OCI-LY3 (cell line): Measurements from ENCODE around the gene TOM1L2.

Experiments used
- H2AFZ ChIP-seq: fragments of 200-600, 300-600 bp; shearing (Covaris generic); 2 replicates; pipeline ENCODE4 v1.6.0; 2014; ENCODE audit warnings: antibody characterized with exemption, low read depth, low read length
- H3K27ac ChIP-seq: fragments of 200-600, 300-600 bp; sonication (generic); 2 replicates; pipeline ENCODE4 v1.5.1; 2014; ENCODE audit warnings: mild to moderate bottlenecking, low read length, moderate library complexity, mixed read lengths
- H3K27me3 ChIP-seq: fragments of 200-600, 300-600 bp; sonication (generic); 2 replicates; pipeline ENCODE4 v1.6.1; 2014; ENCODE audit warnings: low read depth, low read length, mixed read lengths
- H3K36me3 ChIP-seq: fragments of 200-600, 300-600 bp; sonication (generic); replicated peaks from 2 replicates; pipeline ENCODE3; 2014; ENCODE audit warnings: low read depth, low read length, mixed read lengths
- H3K4me1 ChIP-seq: fragments of 300-600, 200-600 bp; sonication (generic); 2 replicates; pipeline ENCODE4 v1.6.1; 2014; ENCODE audit warnings: low read length, mixed read lengths
- H3K4me2 ChIP-seq: fragments of 200-600, 300-600 bp; sonication (generic); 2 replicates; pipeline ENCODE4 v1.6.1; 2014; ENCODE audit warnings: low read length, mixed read lengths
- H3K4me3 ChIP-seq: fragments of 300-600, 200-600 bp; sonication (generic); 2 replicates; pipeline ENCODE4 v1.5.1; 2014; ENCODE audit warnings: antibody characterized with exemption, mild to moderate bottlenecking, low read length, moderate library complexity
- H3K79me2 ChIP-seq: fragments of 300-600, 200-600 bp; shearing (Covaris generic); 2 replicates; pipeline ENCODE4 v1.6.1; 2014; ENCODE audit warnings: mild to moderate bottlenecking, low read length, mixed read lengths
- H3K9ac ChIP-seq: fragments of 300-600, 200-600 bp; shearing (Covaris generic); 2 replicates; pipeline ENCODE4 v1.6.0; 2014; ENCODE audit warnings: mild to moderate bottlenecking, low read length, moderate library complexity
- H3K9me3 ChIP-seq: fragments of 200-600, 300-600 bp; shearing (Covaris generic); 2 replicates; pipeline ENCODE4 v1.6.1; 2014; ENCODE audit warnings: low read length, mixed read lengths; ENCODE audit not compliant: insufficient read depth
- H4K20me1 ChIP-seq: fragments of 200-600, 300-600 bp; sonication (generic); 2 replicates; pipeline ENCODE4 v1.6.1; 2016; ENCODE audit warnings: low read length, mixed read lengths; ENCODE audit not compliant: insufficient read depth
- CTCF ChIP-seq: fragments of 200-600, 300-600 bp; sonication (generic); IDR thresholded peaks from 2 replicates; pipeline ENCODE4 v1.5.1; 2014; ENCODE audit warnings: antibody characterized with exemption, low read length, low read depth
- EZH2phosphoT487 ChIP-seq: fragments of 200-600 bp; shearing (Covaris generic); IDR thresholded peaks from 2 replicates; pipeline ENCODE4 v1.6.1; 2018; ENCODE audit warnings: antibody characterized with exemption, mixed run types, low read depth

The TOM1L2 gene

GRCh38 chr17:17798010-17798556 lies 174.1 kb downstream of the TOM1L2 start:
- no peak overlapping the region for H3K4me2 ChIP-seq
- no peaks in the 10 kb centered on the region for H3K4me1 ChIP-seq
- no peaks in the 10 kb centered on the region for H3K9me3 ChIP-seq
- no peaks in the 10 kb centered on the region for H4K20me1 ChIP-seq
- H3K4me3 ChIP-seq = no peak overlapping the region
- no peak overlapping the region for H2AFZ ChIP-seq
- H3K79me2 ChIP-seq = no peaks in the 10 kb centered on the region
- no peaks in the 10 kb centered on the region for H3K36me3 ChIP-seq
- H3K27me3 ChIP-seq = no peaks in the 10 kb centered on the region
- TF ChIP-seq CTCF = no peak
- no peak for TF ChIP-seq EZH2phosphoT487
- H3K27ac ChIP-seq = no peak overlapping the region
- no peak overlapping the region for H3K9ac ChIP-seq

GRCh38 chr17:17797119-17797809 lies 174.9 kb downstream of the TOM1L2 start:
- Histone ChIP-seq H3K79me2 (no peaks in the 10 kb centered on the region), H3K27ac (no peak overlapping the region), H3K4me3 (no peak overlapping the region), H3K4me2 (no peak overlapping the region), H3K36me3 (no peaks in the 10 kb centered on the region), H3K27me3 (no peaks in the 10 kb centered on the region), H3K9ac (no peak overlapping the region), H4K20me1 (no peaks in the 10 kb centered on the region), H3K4me1 (no peaks in the 10 kb centered on the region), H2AFZ (no peak overlapping the region), H3K9me3 (no peaks in the 10 kb centered on the region)
- no peak for TF ChIP-seq CTCF
- no peak for TF ChIP-seq EZH2phosphoT487

GRCh38 chr17:17796787-17797061 lies 175.5 kb downstream of the TOM1L2 start:
- Histone ChIP-seq H3K27me3 (no peaks in the 10 kb centered on the region), H3K4me2 (no peak overlapping the region), H3K4me1 (no peaks in the 10 kb centered on the region), H3K9ac (no peak overlapping the region), H3K9me3 (no peaks in the 10 kb centered on the region), H3K79me2 (no peaks in the 10 kb centered on the region), H3K36me3 (no peaks in the 10 kb centered on the region), H3K4me3 (no peak overlapping the region), H3K27ac (no peak overlapping the region), H2AFZ (no peak overlapping the region), H4K20me1 (no peaks in the 10 kb centered on the region)
- TF ChIP-seq EZH2phosphoT487 (no peak), CTCF (no peak)

GRCh38 chr17:17795946-17796786 lies 176.0 kb downstream of the TOM1L2 start:
- H3K79me2 ChIP-seq = no peaks in the 10 kb centered on the region
- no peaks in the 10 kb centered on the region for H3K9me3 ChIP-seq
- H3K4me3 ChIP-seq = no peak overlapping the region
- no peaks in the 10 kb centered on the region for H4K20me1 ChIP-seq
- no peak overlapping the region for H3K27ac ChIP-seq
- H3K4me2 ChIP-seq = no peak overlapping the region
- H3K27me3 ChIP-seq = no peaks in the 10 kb centered on the region
- no peaks in the 10 kb centered on the region for H3K4me1 ChIP-seq
- H3K9ac ChIP-seq = no peak overlapping the region
- no peaks in the 10 kb centered on the region for H3K36me3 ChIP-seq
- TF ChIP-seq EZH2phosphoT487 = no peak
- no peak for TF ChIP-seq CTCF
- no peak overlapping the region for H2AFZ ChIP-seq
